OCI-LY3 (cell line): ENCODE measurements around the gene SNX14.

Experiments
- H2AFZ ChIP-seq: fragments of 200-600, 300-600 bp; shearing (Covaris generic); 2 replicates; pipeline ENCODE4 v1.6.0; 2014; ENCODE audit warnings: antibody characterized with exemption, low read depth, low read length
- H3K27ac ChIP-seq: fragments of 200-600, 300-600 bp; sonication (generic); 2 replicates; pipeline ENCODE4 v1.5.1; 2014; ENCODE audit warnings: mild to moderate bottlenecking, low read length, moderate library complexity, mixed read lengths
- H3K27me3 ChIP-seq: fragments of 200-600, 300-600 bp; sonication (generic); 2 replicates; pipeline ENCODE4 v1.6.1; 2014; ENCODE audit warnings: low read depth, low read length, mixed read lengths
- H3K36me3 ChIP-seq: fragments of 200-600, 300-600 bp; sonication (generic); replicated peaks from 2 replicates; pipeline ENCODE3; 2014; ENCODE audit warnings: low read depth, low read length, mixed read lengths
- H3K4me1 ChIP-seq: fragments of 300-600, 200-600 bp; sonication (generic); 2 replicates; pipeline ENCODE4 v1.6.1; 2014; ENCODE audit warnings: low read length, mixed read lengths
- H3K4me2 ChIP-seq: fragments of 200-600, 300-600 bp; sonication (generic); 2 replicates; pipeline ENCODE4 v1.6.1; 2014; ENCODE audit warnings: low read length, mixed read lengths
- H3K4me3 ChIP-seq: fragments of 300-600, 200-600 bp; sonication (generic); 2 replicates; pipeline ENCODE4 v1.5.1; 2014; ENCODE audit warnings: antibody characterized with exemption, mild to moderate bottlenecking, low read length, moderate library complexity
- H3K79me2 ChIP-seq: fragments of 300-600, 200-600 bp; shearing (Covaris generic); 2 replicates; pipeline ENCODE4 v1.6.1; 2014; ENCODE audit warnings: mild to moderate bottlenecking, low read length, mixed read lengths
- H3K9ac ChIP-seq: fragments of 300-600, 200-600 bp; shearing (Covaris generic); 2 replicates; pipeline ENCODE4 v1.6.0; 2014; ENCODE audit warnings: mild to moderate bottlenecking, low read length, moderate library complexity
- H3K9me3 ChIP-seq: fragments of 200-600, 300-600 bp; shearing (Covaris generic); 2 replicates; pipeline ENCODE4 v1.6.1; 2014; ENCODE audit warnings: low read length, mixed read lengths; ENCODE audit not compliant: insufficient read depth
- H4K20me1 ChIP-seq: fragments of 200-600, 300-600 bp; sonication (generic); 2 replicates; pipeline ENCODE4 v1.6.1; 2016; ENCODE audit warnings: low read length, mixed read lengths; ENCODE audit not compliant: insufficient read depth
- CTCF ChIP-seq: fragments of 200-600, 300-600 bp; sonication (generic); IDR thresholded peaks from 2 replicates; pipeline ENCODE4 v1.5.1; 2014; ENCODE audit warnings: antibody characterized with exemption, low read length, low read depth
- EZH2phosphoT487 ChIP-seq: fragments of 200-600 bp; shearing (Covaris generic); IDR thresholded peaks from 2 replicates; pipeline ENCODE4 v1.6.1; 2018; ENCODE audit warnings: antibody characterized with exemption, mixed run types, low read depth

The SNX14 gene

DNA sequence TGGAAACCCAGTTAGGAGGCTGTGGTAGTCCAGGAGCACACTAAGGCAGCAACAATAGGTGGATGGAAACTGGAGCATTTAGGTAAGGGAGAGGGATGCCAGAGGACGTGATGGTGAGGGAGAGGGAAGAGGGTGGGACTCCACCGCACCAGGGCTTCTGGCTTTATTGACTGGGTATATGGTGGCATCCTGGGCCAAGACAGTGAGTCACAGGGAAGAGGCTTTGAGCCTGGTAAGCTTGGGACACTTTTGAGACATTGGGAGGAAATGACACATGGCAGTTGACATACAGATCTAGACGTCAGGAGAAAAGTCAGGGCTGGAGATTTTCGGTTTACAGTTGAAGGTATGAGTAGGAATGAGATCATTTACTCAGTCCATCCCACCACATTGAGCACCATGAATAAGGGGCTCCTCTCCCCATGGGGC, 128.9 kb downstream of the SNX14 start:
- Histone ChIP-seq H2AFZ (no peak overlapping the region), H3K36me3 (no peaks in the 10 kb centered on the region), H3K4me1 (no peaks in the 10 kb centered on the region), H3K4me3 (no peak overlapping the region), H3K27me3 (no peaks in the 10 kb centered on the region), H3K79me2 (no peaks in the 10 kb centered on the region), H3K9ac (no peak overlapping the region), H4K20me1 (no peaks in the 10 kb centered on the region), H3K9me3 (no peaks in the 10 kb centered on the region), H3K4me2 (no peak overlapping the region), H3K27ac (no peak overlapping the region)
- TF ChIP-seq CTCF: no peak

DNA sequence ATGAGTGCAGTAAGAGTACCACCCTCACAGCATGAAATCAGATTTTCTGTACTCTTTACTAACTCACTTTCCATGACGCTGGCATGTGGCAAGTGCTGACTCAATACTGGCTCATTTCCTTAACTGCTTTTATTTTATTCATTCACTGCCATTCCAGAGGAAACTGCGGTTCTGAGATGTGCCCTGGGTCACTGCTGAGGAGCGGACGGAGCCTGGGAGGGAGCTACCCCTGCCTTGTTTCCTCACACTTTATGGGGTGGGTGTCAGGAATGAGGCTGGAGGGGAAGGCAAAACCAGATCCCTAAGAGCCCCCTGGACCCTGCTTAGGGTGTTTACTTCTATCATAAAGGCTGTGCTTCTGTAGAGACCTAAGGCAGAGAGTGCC, 129.4 kb downstream of the SNX14 start:
- no peak overlapping the region for H3K4me2 ChIP-seq
- no peak overlapping the region for H3K27ac ChIP-seq
- no peaks in the 10 kb centered on the region for H3K27me3 ChIP-seq
- H4K20me1 ChIP-seq: no peaks in the 10 kb centered on the region
- no peaks in the 10 kb centered on the region for H3K79me2 ChIP-seq
- H3K9ac ChIP-seq: no peak overlapping the region
- no peak overlapping the region for H3K4me3 ChIP-seq
- H3K36me3 ChIP-seq: no peaks in the 10 kb centered on the region
- H3K4me1 ChIP-seq: no peaks in the 10 kb centered on the region
- H3K9me3 ChIP-seq: no peaks in the 10 kb centered on the region
- no peak overlapping the region for H2AFZ ChIP-seq
- TF ChIP-seq CTCF (no peak), EZH2phosphoT487 (no peak)

- Histone ChIP-seq H4K20me1 (no peaks in the 10 kb centered on the region), H3K4me2 (no peak overlapping the region), H3K27ac (no peak overlapping the region), H2AFZ (no peak overlapping the region), H3K4me3 (no peak overlapping the region), H3K9me3 (no peaks in the 10 kb centered on the region), H3K9ac (no peak overlapping the region), H3K27me3 (no peaks in the 10 kb centered on the region), H3K36me3 (no peaks in the 10 kb centered on the region), H3K79me2 (no peaks in the 10 kb centered on the region), H3K4me1 (no peaks in the 10 kb centered on the region)
- TF ChIP-seq CTCF: no peak
- no peak for TF ChIP-seq EZH2phosphoT487
Measured at GRCh38 chr6:85463621-85464259, 129.9 kb downstream of the SNX14 start.

GRCh38 chr6:85462673-85463072, 131.0 kb downstream of the SNX14 start:
- H3K79me2 ChIP-seq: no peaks in the 10 kb centered on the region
- no peaks in the 10 kb centered on the region for H3K4me1 ChIP-seq
- no peak overlapping the region for H3K4me3 ChIP-seq
- no peaks in the 10 kb centered on the region for H4K20me1 ChIP-seq
- no peaks in the 10 kb centered on the region for H3K27me3 ChIP-seq
- no peaks in the 10 kb centered on the region for H3K9me3 ChIP-seq
- H2AFZ ChIP-seq: no peak overlapping the region
- H3K4me2 ChIP-seq: no peak overlapping the region
- no peak overlapping the region for H3K27ac ChIP-seq
- H3K36me3 ChIP-seq: no peaks in the 10 kb centered on the region
- TF ChIP-seq CTCF (no peak), EZH2phosphoT487 (no peak)
- H3K9ac ChIP-seq: no peak overlapping the region
